A549 (cell line): ENCODE measurements around the gene SEMA4D. TPM values are rescaled to one million over a fixed set of nuclear protein-coding genes. Genes with fewer than 3 reads are reported as not detected.

Experiments
- ATAC-seq, 2 experiments: fragments of 200-7000 bp in 1 of 2; fragments of >200 bp in 1 of 2; cut with Nextera tagmentation in 1 of 2; cut with Tn5 transposase in 1 of 2; 3 replicates each; pipeline versions ENCODE4 v1.8.0 to v1.9.1; 2018 to 2020; ENCODE audit warnings: mild to moderate bottlenecking in 1 of 2, moderate library complexity in 1 of 2
- CTCF ChIA-PET: fragments of 300-600 bp; sonication (Branson Sonifier 250); formaldehyde crosslinking; extraction: SDS; loops from one replicate; lab custom pipeline; 2021; ENCODE audit warnings: antibody characterized with exemption, inconsistent platforms; lab: Yijun Ruan, JAX
- POLR2A ChIA-PET: fragments of 350-600 bp; formaldehyde crosslinking; extraction: SDS; loops from one replicate; lab custom pipeline; 2021; ENCODE audit warnings: antibody characterized with exemption, inconsistent platforms; lab: Yijun Ruan, JAX
- DNase-seq, 2 experiments: peaks; one replicate each; pipeline versions ENCODE4 v3.0.0 to v3.0.0-alpha.2; 2011 to 2016; ENCODE audit warnings: low read depth in 1 of 2, low spot score in 1 of 2
- FAIRE-seq: peaks from 2 replicates; lab custom pipeline; 2011; peaks lifted over from hg19 to GRCh38; lab: Jason Lieb, UNC
- H3K27ac ChIP-seq, 2 experiments: fragments of >200 bp; sonication (Bioruptor Twin); formaldehyde crosslinking; 3 replicates each; pipeline ENCODE4 v1.5.1; 2016 to 2017
- H3K4me1 ChIP-seq: fragments of >200 bp; sonication (Bioruptor Twin); formaldehyde crosslinking; 3 replicates; pipeline ENCODE4 v1.6.1; 2016
- H3K4me2 ChIP-seq: fragments of >200 bp; sonication (Bioruptor Twin); formaldehyde crosslinking; 3 replicates; pipeline ENCODE4 v1.6.1; 2016
- H3K4me3 ChIP-seq: fragments of >200 bp; sonication (Bioruptor Twin); formaldehyde crosslinking; 3 replicates; pipeline ENCODE4 v1.5.1; 2016
- H3K9me3 ChIP-seq: fragments of >200 bp; sonication (Bioruptor Twin); formaldehyde crosslinking; 3 replicates; pipeline ENCODE4 v1.6.1; 2016
- CHD2 ChIP-seq: fragments of 150-350 bp; IDR thresholded peaks from 2 replicates; pipeline ENCODE4 v1.6.1; 2014; ENCODE audit warnings: low read length; ENCODE audit not compliant: partially characterized antibody
- CTCF ChIP-seq: fragments of >200 bp; sonication (Bioruptor Twin); formaldehyde crosslinking; IDR thresholded peaks from 3 replicates; pipeline ENCODE4 v1.5.1; 2016
- FOSB ChIP-seq: fragments of 250-450 bp; sonication (Bioruptor Pico); IDR thresholded peaks from 2 replicates; pipeline ENCODE4 v1.5.0; 2020; ENCODE audit warnings: mild to moderate bottlenecking, moderate library complexity
- GATA3 ChIP-seq: IDR thresholded peaks from 2 replicates; pipeline ENCODE4 v1.6.1; 2012; ENCODE audit warnings: borderline replicate concordance
- HEYL ChIP-seq: fragments of 250-450 bp; sonication (Bioruptor Pico); IDR thresholded peaks from 2 replicates; pipeline ENCODE4 v1.8.0; 2021; ENCODE audit warnings: mild to moderate bottlenecking, moderate library complexity
- HMGXB4 ChIP-seq: fragments of 250-450 bp; sonication (Bioruptor Pico); IDR thresholded peaks from 2 replicates; pipeline ENCODE4 v1.5.0; 2021; ENCODE audit warnings: mild to moderate bottlenecking, moderate library complexity, borderline replicate concordance
- HOXA7 ChIP-seq: fragments of 250-450 bp; sonication (Bioruptor Pico); IDR thresholded peaks from 2 replicates; pipeline ENCODE4 v1.5.0; 2020; ENCODE audit warnings: mild to moderate bottlenecking, moderate library complexity
- JUN ChIP-seq, 2 experiments: fragments of >200 bp; sonication (Bioruptor Twin); formaldehyde crosslinking; IDR thresholded peaks; 2 replicates in 1 of 2; 3 replicates in 1 of 2; pipeline ENCODE4 v1.6.1; 2016 to 2017
- MAX ChIP-seq: IDR thresholded peaks from 2 replicates; pipeline ENCODE4 v1.6.1; 2012
- MYC ChIP-seq: IDR thresholded peaks from 2 replicates; pipeline ENCODE4 v1.6.1; 2012; ENCODE audit warnings: mild to moderate bottlenecking, inconsistent platforms, low read length, improper control_type of control experiment, borderline replicate concordance
- NFE2L2 ChIP-seq: fragments of 150-350 bp; conservative IDR thresholded peaks from 2 replicates; pipeline ENCODE4 v1.6.1; 2014; ENCODE audit warnings: low read length
- NPAS2 ChIP-seq: fragments of 250-450 bp; sonication (Bioruptor Pico); IDR thresholded peaks from 2 replicates; pipeline ENCODE4 v1.8.0; 2022; ENCODE audit warnings: mild to moderate bottlenecking, moderate library complexity, borderline replicate concordance
- PHF8 ChIP-seq: fragments of 200-600 bp; sonication (generic); IDR thresholded peaks from 2 replicates; pipeline ENCODE4 v1.6.1; 2016; ENCODE audit warnings: low read depth, mild to moderate bottlenecking, antibody characterized with exemption, moderate library complexity, borderline replicate concordance
- POLR2A ChIP-seq: IDR thresholded peaks from 2 replicates; pipeline ENCODE4 v1.6.1; 2012; ENCODE audit warnings: mild to moderate bottlenecking, low read length
- RAD21 ChIP-seq, 2 experiments: fragments of >200 bp in 1 of 2; sonication (Bioruptor Twin) in 1 of 2; formaldehyde crosslinking in 1 of 2; IDR thresholded peaks in 1 of 2; conservative IDR thresholded peaks in 1 of 2; 2 replicates in 1 of 2; 3 replicates in 1 of 2; pipeline ENCODE4 v1.6.1; 2012 to 2018; ENCODE audit warnings: inconsistent platforms in 1 of 2
- RARB ChIP-seq: fragments of 250-450 bp; sonication (Bioruptor Pico); IDR thresholded peaks from 2 replicates; pipeline ENCODE4 v1.8.0; 2021; ENCODE audit warnings: mild to moderate bottlenecking, moderate library complexity
- TP53 ChIP-seq: fragments of 250-450 bp; sonication (Bioruptor Pico); IDR thresholded peaks from 2 replicates; pipeline ENCODE4 v1.5.0; 2021; ENCODE audit warnings: mild to moderate bottlenecking, moderate library complexity
- ZC3H11A ChIP-seq: fragments of 450-650 bp; IDR thresholded peaks from 2 replicates; pipeline ENCODE4 v1.6.1; 2014; ENCODE audit warnings: antibody characterized with exemption, mild to moderate bottlenecking
- ZFP36 ChIP-seq: fragments of 450-650 bp; IDR thresholded peaks from 2 replicates; pipeline ENCODE4 v1.6.1; 2014; ENCODE audit warnings: borderline replicate concordance; ENCODE audit not compliant: partially characterized antibody
- ZNF302 ChIP-seq: fragments of 250-450 bp; sonication (Bioruptor Pico); IDR thresholded peaks from 2 replicates; pipeline ENCODE4 v1.9.0; 2021; ENCODE audit warnings: inconsistent platforms, mild to moderate bottlenecking, moderate library complexity
- WGBS: methylation state at CpG from one replicate; pipeline ENCODE4 v1.1.6; 2017; ENCODE audit errors: missing lambda C conversion rate; 5-methylcytosine and 5-hydroxymethylcytosine counted together
- polyA plus RNA-seq, 4 experiments: library from polyadenylated mRNA; depleted of rRNA in 3 of 4; stranded (reverse); fragments of >200 nt; fragmentation: RNase III in 1 of 4; extraction: RNeasy Plus Mini Kit Qiagen cat#74134 plus additional on column Dnase treatment in 1 of 4; gene quantifications; 2 replicates in 3 of 4; 3 replicates in 1 of 4; pipeline ENCODE4 v1.2.3, GENCODE V29; 2011 to 2017
- TF ChIP-seq, protein P1 (sequence below): fragments of 200-600 bp; sonication (generic); IDR thresholded peaks from 2 replicates; pipeline ENCODE4 v1.6.1; 2016; ENCODE audit warnings: antibody characterized with exemption, mild to moderate bottlenecking, moderate library complexity

SEMA4D gene
- polyA plus RNA-seq, 2 of the 4 experiments (the other 2 are of a cell fraction), result 5.3 to 7.2 TPM

DNA sequence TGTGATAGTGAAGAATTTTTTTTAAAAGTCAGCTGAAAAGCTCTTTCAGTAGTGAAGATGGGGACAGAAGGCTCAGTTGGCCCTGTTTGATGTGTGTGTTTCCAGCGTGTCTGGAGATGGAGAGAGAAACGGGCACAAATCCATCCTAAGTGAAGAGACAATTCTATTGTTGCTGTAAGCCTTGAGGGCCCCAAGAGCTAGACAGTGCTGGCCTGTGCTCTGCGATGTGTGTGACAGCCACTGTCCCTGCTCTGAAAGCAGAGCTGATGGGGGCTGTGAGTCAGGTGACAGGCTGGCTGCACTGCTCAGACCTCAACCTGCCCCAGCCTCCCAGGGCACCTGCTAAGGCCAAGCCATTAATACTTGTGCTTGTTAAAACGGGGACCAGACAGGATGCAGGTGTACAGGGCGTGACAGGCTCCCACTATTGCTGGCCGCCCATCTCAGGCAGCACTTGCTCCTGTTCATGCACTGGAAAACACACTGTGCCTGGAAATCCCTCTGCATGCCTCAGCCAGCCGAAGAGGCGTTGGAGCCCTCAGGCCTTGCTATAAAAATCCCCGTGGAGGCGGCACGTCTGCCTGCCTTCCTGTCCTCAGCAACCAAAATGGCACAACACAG is 44.6 kb upstream of the SEMA4D start:
- 73% methylated on average over 8 of the region's 11 CpGs for WGBS
- ATAC-seq (no peak), DNase-seq (no peak), FAIRE-seq (no peak)
- ChIA-PET CTCF (interaction anchor here (0.9 kb wide), 1 partner anchor 8 kb away, joined by 3 read pairs; no protein-coding TSS in a partner anchor), POLR2A (no interaction called here)
- Histone ChIP-seq H3K27ac (no peak overlapping the region), H3K9me3 (peaks cover 24% of the 10 kb centered on the region), H3K4me3 (no peak overlapping the region), H3K4me2 (no peak overlapping the region), H3K4me1 (no peaks in the 10 kb centered on the region)
- TF ChIP-seq NPAS2 (CRISPR knock-in tag) (no peak), FOSB (CRISPR knock-in tag) (no peak), HEYL (CRISPR knock-in tag) (no peak), GATA3 (no peak), MYC (no peak), ZNF302 (CRISPR knock-in tag) (no peak), RARB (CRISPR knock-in tag) (no peak), POLR2A (no peak), NFE2L2 (no peak), CTCF (no peak), HOXA7 (CRISPR knock-in tag) (no peak), MAX (no peak), PHF8 (no peak), CHD2 (no peak), ZC3H11A (no peak), TP53 (CRISPR knock-in tag) (no peak), JUN (IDR thresholded peaks at IDR 0.05) (no peak)
- TF ChIP-seq, protein P1, sequence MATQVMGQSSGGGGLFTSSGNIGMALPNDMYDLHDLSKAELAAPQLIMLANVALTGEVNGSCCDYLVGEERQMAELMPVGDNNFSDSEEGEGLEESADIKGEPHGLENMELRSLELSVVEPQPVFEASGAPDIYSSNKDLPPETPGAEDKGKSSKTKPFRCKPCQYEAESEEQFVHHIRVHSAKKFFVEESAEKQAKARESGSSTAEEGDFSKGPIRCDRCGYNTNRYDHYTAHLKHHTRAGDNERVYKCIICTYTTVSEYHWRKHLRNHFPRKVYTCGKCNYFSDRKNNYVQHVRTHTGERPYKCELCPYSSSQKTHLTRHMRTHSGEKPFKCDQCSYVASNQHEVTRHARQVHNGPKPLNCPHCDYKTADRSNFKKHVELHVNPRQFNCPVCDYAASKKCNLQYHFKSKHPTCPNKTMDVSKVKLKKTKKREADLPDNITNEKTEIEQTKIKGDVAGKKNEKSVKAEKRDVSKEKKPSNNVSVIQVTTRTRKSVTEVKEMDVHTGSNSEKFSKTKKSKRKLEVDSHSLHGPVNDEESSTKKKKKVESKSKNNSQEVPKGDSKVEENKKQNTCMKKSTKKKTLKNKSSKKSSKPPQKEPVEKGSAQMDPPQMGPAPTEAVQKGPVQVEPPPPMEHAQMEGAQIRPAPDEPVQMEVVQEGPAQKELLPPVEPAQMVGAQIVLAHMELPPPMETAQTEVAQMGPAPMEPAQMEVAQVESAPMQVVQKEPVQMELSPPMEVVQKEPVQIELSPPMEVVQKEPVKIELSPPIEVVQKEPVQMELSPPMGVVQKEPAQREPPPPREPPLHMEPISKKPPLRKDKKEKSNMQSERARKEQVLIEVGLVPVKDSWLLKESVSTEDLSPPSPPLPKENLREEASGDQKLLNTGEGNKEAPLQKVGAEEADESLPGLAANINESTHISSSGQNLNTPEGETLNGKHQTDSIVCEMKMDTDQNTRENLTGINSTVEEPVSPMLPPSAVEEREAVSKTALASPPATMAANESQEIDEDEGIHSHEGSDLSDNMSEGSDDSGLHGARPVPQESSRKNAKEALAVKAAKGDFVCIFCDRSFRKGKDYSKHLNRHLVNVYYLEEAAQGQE, result no peak

GRCh38 chr9:89541798-89542197 is 43.9 kb upstream of the SEMA4D start:
- Histone ChIP-seq H3K4me1 (no peaks in the 10 kb centered on the region), H3K4me2 (no peak overlapping the region)
- TF ChIP-seq ZFP36 (no peak), RAD21 (conservative IDR thresholded peaks at IDR 0.05 in 1 of 2, IDR thresholded peaks at IDR 0.05 in 1 of 2) (no peak), HMGXB4 (CRISPR knock-in tag) (no peak)
- TF ChIP-seq, all 56 proteins: peak for 0
- WGBS, result 84% methylated on average over 3 of the region's 3 CpGs
- POLR2A ChIA-PET, result no interaction called here
- Histone ChIP-seq H3K4me3 (no peak overlapping the region), H3K27ac (no peak overlapping the region), H3K9me3 (peaks cover 17% of the 10 kb centered on the region)
- DNase-seq, result no peak
- CTCF ChIA-PET, result no interaction called here
- FAIRE-seq, result no peak
- ATAC-seq, result no peak
